Measurements from ENCODE around the gene CTIF.

DNA sequence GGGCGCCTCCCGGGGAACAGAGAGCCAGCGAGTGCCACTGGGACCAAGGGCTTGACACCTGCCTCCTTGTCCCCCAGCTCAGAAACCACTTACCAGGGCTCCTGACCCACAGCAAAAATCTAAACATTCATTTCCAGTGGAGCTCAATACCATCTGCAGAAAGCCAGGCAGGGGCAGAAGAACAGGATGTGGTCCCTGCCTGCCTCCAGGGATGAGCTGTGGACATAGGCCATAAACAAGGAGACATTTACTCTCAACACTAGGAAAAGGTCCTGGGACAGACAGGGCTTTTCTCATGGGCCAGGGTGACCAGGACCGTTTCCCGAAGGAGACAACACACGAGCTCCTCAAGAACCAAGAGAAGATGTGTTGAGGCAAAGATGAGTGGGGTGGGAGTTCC lies 203.0 kb downstream of the CTIF start:
- TF ChIP-seq POLR2A (IDR thresholded peaks at IDR 0.05; ENCODE audit: low read depth, low read length) (no peak), TAF1 (IDR thresholded peaks at IDR 0.05; ENCODE audit: borderline replicate concordance, low read depth, low read length) (no peak), POLR2AphosphoS5 (IDR thresholded peaks at IDR 0.05; ENCODE audit: low read depth, low read length) (no peak)
